GM12875 (cell line): Measurements from ENCODE around the gene ABCA3.

Experiments
- H3K4me3 ChIP-seq: one replicate; pipeline ENCODE4 v1.5.1; 2011; ENCODE audit warnings: low read depth, low read length, control low read depth
- TF ChIP-seq, protein P1 (sequence below): IDR thresholded peaks from 2 replicates; pipeline ENCODE4 v1.5.1; 2011; ENCODE audit warnings: low read depth, mild to moderate bottlenecking, control low read depth, inconsistent platforms, low read length, moderate library complexity, borderline replicate concordance; ENCODE audit not compliant: insufficient read depth

The ABCA3 gene

DNA sequence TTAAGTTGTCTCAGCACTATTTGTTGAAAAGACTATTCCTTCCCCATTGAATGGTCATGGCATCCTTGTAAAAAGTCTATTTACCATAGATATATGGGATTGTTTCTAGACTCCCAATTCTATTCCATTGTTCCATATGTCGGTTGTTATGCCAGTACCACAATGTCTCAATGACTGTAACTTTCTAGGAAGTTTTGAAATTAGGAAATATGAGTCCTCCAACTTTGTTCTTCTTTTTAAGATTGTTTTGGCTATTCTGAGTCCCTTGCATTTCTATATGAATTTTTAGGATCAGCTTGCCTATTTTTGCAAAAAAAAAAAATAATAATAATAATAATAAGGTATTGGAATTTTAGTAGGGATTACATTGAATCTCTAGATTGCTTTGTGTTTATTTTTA is 43.0 kb upstream of the ABCA3 start:
- H3K4me3 ChIP-seq: no peak overlapping the region
- TF ChIP-seq, protein P1, sequence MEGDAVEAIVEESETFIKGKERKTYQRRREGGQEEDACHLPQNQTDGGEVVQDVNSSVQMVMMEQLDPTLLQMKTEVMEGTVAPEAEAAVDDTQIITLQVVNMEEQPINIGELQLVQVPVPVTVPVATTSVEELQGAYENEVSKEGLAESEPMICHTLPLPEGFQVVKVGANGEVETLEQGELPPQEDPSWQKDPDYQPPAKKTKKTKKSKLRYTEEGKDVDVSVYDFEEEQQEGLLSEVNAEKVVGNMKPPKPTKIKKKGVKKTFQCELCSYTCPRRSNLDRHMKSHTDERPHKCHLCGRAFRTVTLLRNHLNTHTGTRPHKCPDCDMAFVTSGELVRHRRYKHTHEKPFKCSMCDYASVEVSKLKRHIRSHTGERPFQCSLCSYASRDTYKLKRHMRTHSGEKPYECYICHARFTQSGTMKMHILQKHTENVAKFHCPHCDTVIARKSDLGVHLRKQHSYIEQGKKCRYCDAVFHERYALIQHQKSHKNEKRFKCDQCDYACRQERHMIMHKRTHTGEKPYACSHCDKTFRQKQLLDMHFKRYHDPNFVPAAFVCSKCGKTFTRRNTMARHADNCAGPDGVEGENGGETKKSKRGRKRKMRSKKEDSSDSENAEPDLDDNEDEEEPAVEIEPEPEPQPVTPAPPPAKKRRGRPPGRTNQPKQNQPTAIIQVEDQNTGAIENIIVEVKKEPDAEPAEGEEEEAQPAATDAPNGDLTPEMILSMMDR: no peak

DNA sequence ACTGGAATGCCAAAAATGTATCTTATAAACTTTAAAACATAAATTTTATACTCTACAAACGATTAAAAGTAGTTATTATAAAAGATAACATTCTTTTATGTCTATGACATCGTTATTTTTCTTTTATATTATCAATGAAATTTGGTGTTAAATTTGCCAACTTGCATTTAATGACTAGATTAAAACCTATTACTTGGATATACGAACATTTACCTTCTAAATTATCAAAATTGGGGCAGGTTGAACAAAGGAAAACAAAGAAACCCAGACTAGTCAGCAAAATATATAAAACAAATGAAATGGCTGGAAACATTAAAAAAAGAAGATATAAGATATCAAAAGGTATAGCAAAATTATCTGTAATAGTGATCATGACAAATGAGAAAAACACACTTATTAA is 34.1 kb upstream of the ABCA3 start:
- TF ChIP-seq, protein P1: no peak
- no peak overlapping the region for H3K4me3 ChIP-seq

DNA sequence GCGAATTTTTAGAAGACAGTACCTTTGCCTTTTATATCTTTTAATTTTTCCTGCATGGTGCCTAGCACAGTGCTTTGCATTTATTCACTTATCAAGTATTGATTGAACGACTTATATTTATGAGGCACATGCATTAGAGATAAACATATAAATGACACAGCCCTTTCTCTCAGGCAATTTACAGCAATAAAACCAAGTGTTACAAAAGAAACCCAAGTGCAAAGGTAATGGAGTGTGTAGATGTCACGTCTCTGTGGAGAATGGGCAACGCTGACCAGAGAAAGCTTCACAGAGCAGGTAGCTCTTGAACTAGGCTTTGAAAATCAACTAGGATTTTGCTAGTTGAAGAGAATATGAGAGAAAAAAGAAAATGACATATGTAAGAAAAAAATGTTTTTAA is 32.6 kb upstream of the ABCA3 start:
- H3K4me3 ChIP-seq: no peak overlapping the region
- TF ChIP-seq, protein P1: no peak

DNA sequence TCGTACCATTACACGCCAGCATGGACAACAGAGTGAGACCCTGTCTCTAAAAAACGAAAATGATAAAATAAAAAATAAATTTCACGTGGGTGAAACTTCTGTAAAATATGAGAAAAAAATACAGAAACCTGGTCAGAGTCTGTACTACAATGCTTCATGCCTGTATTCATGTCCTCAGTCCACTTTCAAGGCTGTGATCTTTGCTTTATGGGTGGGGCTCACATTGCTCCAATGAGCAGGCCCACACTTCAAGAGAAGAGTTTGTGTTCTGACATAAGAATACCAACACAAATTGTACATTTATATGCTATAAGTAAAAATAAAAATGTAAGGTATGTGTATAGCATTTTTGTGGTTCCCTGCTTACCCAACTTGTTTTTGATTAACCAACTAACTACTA is 32.2 kb upstream of the ABCA3 start:
- no peak overlapping the region for H3K4me3 ChIP-seq
- TF ChIP-seq, protein P1: no peak

DNA sequence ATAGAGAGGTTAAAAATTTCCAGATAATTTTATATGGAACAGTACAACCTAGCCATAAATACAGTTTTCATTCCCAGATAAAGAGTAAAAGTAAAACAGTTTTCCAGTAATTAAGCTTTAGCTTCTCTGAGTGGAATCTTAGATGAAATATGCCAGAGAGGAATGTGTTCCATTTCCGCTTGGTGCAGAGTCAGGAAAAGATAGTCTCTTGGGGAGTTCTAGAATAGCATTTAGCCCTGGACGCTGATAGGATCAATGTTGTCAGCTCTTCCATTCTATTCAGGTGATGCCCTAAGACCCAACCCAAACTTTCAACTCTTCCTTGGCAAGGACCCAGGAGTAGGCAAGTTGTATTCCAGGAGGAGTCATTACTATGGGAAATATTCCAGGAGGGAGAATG is 30.9 kb upstream of the ABCA3 start:
- H3K4me3 ChIP-seq: no peak overlapping the region
- TF ChIP-seq, protein P1: no peak

DNA sequence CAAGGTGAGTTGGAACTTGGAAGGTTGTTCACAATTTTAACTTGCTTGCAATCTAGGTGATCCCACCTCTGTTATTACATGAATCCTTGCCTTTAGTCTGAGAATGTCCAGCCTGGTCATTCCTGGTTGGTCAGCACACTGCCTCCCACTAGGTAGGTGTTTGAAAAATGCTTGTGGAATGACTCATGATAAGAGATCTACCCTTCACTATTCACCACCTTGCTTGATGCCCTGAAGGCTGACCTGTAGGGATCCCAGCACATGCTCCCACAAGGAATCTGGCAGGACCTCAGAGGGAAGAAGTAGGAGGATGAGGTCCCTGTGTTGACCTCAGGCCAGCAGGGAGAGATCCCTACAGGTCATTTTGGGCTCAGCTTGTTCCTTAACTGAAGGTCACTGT is 30.2 kb upstream of the ABCA3 start:
- TF ChIP-seq, protein P1: no peak
- H3K4me3 ChIP-seq: no peak overlapping the region

DNA sequence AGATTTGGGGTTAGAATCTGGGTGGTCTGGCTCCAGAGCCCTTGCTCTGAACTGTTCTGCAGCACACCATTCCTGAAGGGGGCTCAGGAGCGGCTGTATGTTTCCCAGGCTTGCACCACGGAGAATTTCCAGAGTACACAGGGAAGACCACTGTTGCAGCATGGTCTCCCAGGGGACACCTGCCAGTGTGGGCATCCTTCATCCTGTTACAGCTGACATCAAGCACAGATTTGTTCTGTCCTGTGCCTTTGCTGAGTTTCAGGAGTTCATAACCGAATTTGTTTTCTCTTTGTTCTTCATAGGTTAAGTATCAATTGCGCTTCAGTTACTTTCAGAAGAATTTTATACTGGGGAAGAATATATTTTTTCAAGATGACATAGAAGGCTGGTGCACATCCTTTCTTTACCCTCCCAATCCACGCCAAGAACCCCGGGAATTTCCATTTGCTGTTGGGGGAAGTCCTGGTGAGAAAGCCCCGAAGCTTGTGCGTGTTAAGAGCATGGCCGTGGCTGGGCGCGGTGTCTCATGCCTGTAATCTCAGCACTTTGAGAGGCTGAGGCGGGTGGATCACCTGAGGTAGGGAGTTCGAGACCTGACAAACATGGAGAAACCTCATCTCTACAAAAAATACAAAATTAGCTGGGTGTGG is 26.3 kb upstream of the ABCA3 start:
- no peak overlapping the region for H3K4me3 ChIP-seq

More for the DNA sequence above, 26.3 kb upstream of the ABCA3 start:
- TF ChIP-seq, protein P1: no peak
